ENCODE measurements around the gene GEMIN4. TPM values are rescaled to one million over a fixed set of nuclear protein-coding genes. Genes with fewer than 3 reads are reported as not detected.

Gene GEMIN4
- total RNA-seq, 4 donors from 2014 or later = 10.6 to 21.6 (median 18.9) TPM

DNA sequence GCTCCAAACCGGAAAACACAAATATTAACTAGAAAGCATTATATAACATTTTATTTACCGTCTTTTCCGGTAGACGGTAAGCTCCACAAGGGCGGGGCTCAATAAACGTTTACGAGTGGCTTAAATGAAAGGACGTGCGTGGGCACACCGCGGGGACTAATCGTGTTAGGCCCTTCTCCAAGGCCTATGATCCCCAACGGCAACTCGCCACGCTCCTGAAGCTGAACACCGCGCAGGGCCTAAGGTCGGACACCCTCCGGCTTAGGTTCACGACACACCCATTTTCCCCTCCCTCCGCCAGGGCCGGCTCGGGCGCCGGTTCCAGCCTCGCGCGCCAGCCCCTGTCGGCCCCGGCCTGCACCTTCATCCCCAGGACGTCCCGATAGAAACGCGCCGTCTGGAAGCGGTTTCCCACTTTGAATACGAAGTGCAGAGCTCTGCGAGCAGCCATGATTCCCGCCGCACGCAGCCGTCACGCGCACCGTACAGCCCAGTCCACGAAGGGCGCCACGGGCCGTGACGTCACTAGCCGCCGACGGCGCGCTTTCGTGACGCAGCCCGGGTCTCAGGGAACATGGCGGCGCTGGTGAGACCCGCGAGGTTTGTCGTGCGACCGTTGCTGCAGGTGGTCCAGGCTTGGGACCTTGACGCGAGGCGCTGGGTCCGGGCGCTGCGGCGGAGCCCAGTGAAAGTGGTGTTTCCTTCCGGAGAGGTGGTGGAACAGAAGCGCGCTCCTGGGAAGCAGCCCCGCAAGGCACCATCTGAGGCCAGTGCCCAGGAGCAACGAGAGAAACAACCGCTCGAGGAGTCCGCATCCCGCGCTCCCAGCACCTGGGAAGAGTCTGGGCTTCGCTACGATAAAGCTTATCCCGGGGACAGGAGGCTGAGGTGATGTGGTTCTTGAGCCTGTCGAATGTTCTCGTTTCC lies 30.0 kb upstream of the GEMIN4 start, which contains the start of the genes GLOD4 and MRM3:
TSS of gene GLOD4 (minus strand) at position 476 of the 927 bp plus-strand sequence. CDS start at position 451, 25 bp downstream.
TSS of gene MRM3 (plus strand) at position 549 of the 927 bp plus-strand sequence. CDS start at position 575, 26 bp downstream.
- TF ChIP-seq, protein P1, sequence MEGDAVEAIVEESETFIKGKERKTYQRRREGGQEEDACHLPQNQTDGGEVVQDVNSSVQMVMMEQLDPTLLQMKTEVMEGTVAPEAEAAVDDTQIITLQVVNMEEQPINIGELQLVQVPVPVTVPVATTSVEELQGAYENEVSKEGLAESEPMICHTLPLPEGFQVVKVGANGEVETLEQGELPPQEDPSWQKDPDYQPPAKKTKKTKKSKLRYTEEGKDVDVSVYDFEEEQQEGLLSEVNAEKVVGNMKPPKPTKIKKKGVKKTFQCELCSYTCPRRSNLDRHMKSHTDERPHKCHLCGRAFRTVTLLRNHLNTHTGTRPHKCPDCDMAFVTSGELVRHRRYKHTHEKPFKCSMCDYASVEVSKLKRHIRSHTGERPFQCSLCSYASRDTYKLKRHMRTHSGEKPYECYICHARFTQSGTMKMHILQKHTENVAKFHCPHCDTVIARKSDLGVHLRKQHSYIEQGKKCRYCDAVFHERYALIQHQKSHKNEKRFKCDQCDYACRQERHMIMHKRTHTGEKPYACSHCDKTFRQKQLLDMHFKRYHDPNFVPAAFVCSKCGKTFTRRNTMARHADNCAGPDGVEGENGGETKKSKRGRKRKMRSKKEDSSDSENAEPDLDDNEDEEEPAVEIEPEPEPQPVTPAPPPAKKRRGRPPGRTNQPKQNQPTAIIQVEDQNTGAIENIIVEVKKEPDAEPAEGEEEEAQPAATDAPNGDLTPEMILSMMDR (IDR thresholded peaks at IDR 0.05 in 4 of 5, conservative IDR thresholded peaks at IDR 0.05 in 1 of 5) = peak in 4 of 5 experiments; percentile 12 to 64 (median 44)
- TF ChIP-seq POLR2A (IDR thresholded peaks at IDR 0.05) = peak; percentile 65 to 76
- DNase-seq (peak; percentile 79 to 90), ATAC-seq (peak; percentile 95)
- peaks cover 23 to 24% of the 10 kb centered on the region in 2 donors for H3K4me1 ChIP-seq
- intact Hi-C loops (cut with DNase I; ENCODE audit: low total_unique reads) (loop anchor here (1.0 kb wide), 1 partner anchor 30 kb away; the partner anchor contains the start of gene GEMIN4), in situ Hi-C loops (cut with MboI; ENCODE audit: low sequenced_read_pairs in 4 of 4) (no loop called here)
- H3K9me3 ChIP-seq = no peaks in the 10 kb centered on the region
- H3K27me3 ChIP-seq = no peaks in the 10 kb centered on the region
- peak within 1 kb of the TSS; percentile 89 to 98 (median 96) for H3K4me3 ChIP-seq
- peaks cover 0 to 38% of the 10 kb centered on the region in 2 donors for H3K36me3 ChIP-seq
- H3K27ac ChIP-seq = peak within 1 kb of the TSS; percentile 93 to 95 (median 94)

- TF ChIP-seq POLR2A (IDR thresholded peaks at IDR 0.05) = no peak
- TF ChIP-seq, protein P1 (IDR thresholded peaks at IDR 0.05 in 4 of 5, conservative IDR thresholded peaks at IDR 0.05 in 1 of 5) = no peak
- H3K4me3 ChIP-seq = no peak overlapping the region
- in situ Hi-C loops (cut with MboI; ENCODE audit: low sequenced_read_pairs in 4 of 4) = no loop called here
- H3K27me3 ChIP-seq = no peaks in the 10 kb centered on the region
- intact Hi-C loops (cut with DNase I; ENCODE audit: low total_unique reads) = no loop called here
- H3K9me3 ChIP-seq = no peaks in the 10 kb centered on the region
- ATAC-seq (no peak), DNase-seq (no peak)
- H3K4me1 ChIP-seq = peaks cover 10 to 11% of the 10 kb centered on the region in 2 donors
- peaks cover 0 to 56% of the 10 kb centered on the region in 2 donors for H3K36me3 ChIP-seq
- no peak overlapping the region for H3K27ac ChIP-seq
Measured at GRCh38 chr17:778096-778495, 26.0 kb upstream of the GEMIN4 start.

DNA sequence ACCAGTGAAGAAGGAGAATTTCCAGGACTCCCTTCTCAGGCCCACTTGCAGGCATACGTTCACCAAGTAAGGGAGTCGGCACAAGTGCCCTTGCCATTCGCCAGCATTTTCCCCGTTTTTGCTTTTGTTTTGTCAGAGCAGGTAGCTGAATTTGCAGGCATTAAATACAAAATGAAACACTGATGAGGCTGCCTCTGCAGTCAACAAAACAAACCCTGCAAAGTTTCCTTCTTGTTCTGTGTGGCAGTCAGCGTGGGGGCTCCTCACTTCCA lies 22.2 kb upstream of the GEMIN4 start:
- intact Hi-C loops (cut with DNase I; ENCODE audit: low total_unique reads) (no loop called here), in situ Hi-C loops (cut with MboI; ENCODE audit: low sequenced_read_pairs in 4 of 4) (no loop called here)
- H3K27ac ChIP-seq = no peak overlapping the region
- no peaks in the 10 kb centered on the region for H3K4me1 ChIP-seq
- TF ChIP-seq, protein P1 (IDR thresholded peaks at IDR 0.05 in 4 of 5, conservative IDR thresholded peaks at IDR 0.05 in 1 of 5) = no peak
- no peak for TF ChIP-seq POLR2A (IDR thresholded peaks at IDR 0.05)
- H3K27me3 ChIP-seq = no peaks in the 10 kb centered on the region
- H3K9me3 ChIP-seq = no peaks in the 10 kb centered on the region
- peaks cover 0 to 82% of the 10 kb centered on the region in 2 donors for H3K36me3 ChIP-seq
- H3K4me3 ChIP-seq = no peak overlapping the region
- no peak for ATAC-seq
- no peak for DNase-seq

DNA sequence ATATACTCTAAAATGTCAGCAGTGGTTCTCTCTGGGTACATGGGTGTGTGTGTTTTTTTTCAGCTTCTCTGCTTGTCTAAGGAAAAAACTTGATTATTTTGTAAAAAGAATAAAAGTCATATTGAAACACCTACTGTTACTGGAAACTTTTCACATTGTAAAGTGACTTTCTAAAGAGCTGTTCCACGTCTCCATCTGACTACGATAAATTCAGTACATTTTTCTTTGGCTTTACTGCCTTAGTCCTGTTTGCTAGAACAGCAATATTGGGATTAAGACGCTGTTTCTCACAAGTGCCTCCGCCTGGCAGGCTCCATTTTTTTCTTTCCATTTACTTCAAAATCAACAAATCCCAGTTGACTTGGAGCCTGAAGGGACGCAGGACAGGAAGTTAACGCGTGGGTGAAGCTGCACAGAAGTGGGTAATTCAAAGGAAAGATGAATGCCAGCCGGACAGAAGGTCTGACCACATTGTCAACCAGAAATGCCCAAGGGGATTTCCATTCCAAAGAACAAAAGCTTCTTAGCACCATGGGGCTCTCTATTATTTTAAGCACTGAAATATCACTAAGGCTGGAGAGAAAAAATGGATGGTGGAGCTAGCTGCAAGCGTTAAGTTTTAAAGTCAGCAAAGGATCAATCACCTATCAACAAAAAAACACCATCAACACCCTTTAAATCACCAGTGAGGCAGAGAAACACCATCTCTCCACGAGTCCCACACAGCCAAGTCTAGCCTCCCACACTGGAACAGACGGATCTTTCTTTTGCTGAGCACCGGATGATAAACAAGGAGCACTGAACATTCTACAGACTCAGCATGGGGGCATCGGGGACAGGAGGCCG lies 21.6 kb upstream of the GEMIN4 start:
- H3K4me3 ChIP-seq = no peak overlapping the region
- H3K36me3 ChIP-seq = peaks cover 0 to 86% of the 10 kb centered on the region in 2 donors
- DNase-seq (no peak), ATAC-seq (no peak)
- H3K27me3 ChIP-seq = no peaks in the 10 kb centered on the region
- H3K9me3 ChIP-seq = no peaks in the 10 kb centered on the region
- intact Hi-C loops (cut with DNase I; ENCODE audit: low total_unique reads) = no loop called here
- H3K4me1 ChIP-seq = no peaks in the 10 kb centered on the region
- H3K27ac ChIP-seq = no peak overlapping the region
- in situ Hi-C loops (cut with MboI; ENCODE audit: low sequenced_read_pairs in 4 of 4) = no loop called here
- TF ChIP-seq, protein P1 (IDR thresholded peaks at IDR 0.05 in 4 of 5, conservative IDR thresholded peaks at IDR 0.05 in 1 of 5) = no peak
- TF ChIP-seq POLR2A (IDR thresholded peaks at IDR 0.05) = no peak

All from gastrocnemius medialis (tissue), 4 donors.